SK-N-MC (cell line): ENCODE data around the gene SMARCAD1.

Experiments used
- DNase-seq: peaks from one replicate; pipeline ENCODE4 v3.0.0-alpha.2; 2011; ENCODE audit warnings: low read depth, low spot score
- H3K27ac ChIP-seq: fragments of 200-600 bp; sonication (generic); 2 replicates; pipeline ENCODE4 v1.5.1; 2016; ENCODE audit warnings: mixed run types
- H3K36me3 ChIP-seq: fragments of 200-600 bp; sonication (generic); 2 replicates; pipeline ENCODE4 v1.6.1; 2017; ENCODE audit warnings: antibody characterized with exemption, low read length, mixed read lengths; ENCODE audit not compliant: insufficient read depth
- H3K4me3 ChIP-seq: fragments of 200-600 bp; sonication (generic); 2 replicates; pipeline ENCODE4 v1.5.1; 2016
- H3K9ac ChIP-seq: fragments of 200-600 bp; sonication (generic); 2 replicates; pipeline ENCODE4 v1.8.0; 2017; ENCODE audit warnings: mixed run types, mixed read lengths; ENCODE audit not compliant: insufficient read length
- H3K9me3 ChIP-seq: fragments of 200-600 bp; sonication (generic); 2 replicates; pipeline ENCODE4 v1.6.1; 2017; ENCODE audit warnings: low read depth, mild to moderate bottlenecking, antibody characterized with exemption, low read length, moderate library complexity, mixed read lengths
- EZH2 ChIP-seq: fragments of 200-600 bp; sonication (generic); IDR thresholded peaks from one replicate; pipeline ENCODE4 v1.6.1; 2017; ENCODE audit warnings: antibody characterized with exemption
- FOXP2 ChIP-seq: optimal IDR thresholded peaks from 2 replicates; pipeline ENCODE3; 2011; ENCODE audit warnings: mild to moderate bottlenecking, moderate library complexity; ENCODE audit not compliant: insufficient read depth; ENCODE audit errors: extremely low read length, control extremely low read depth
- POLR2AphosphoS5 ChIP-seq: IDR thresholded peaks from 2 replicates; pipeline ENCODE4 v1.6.1; 2012; ENCODE audit warnings: mild to moderate bottlenecking, low read depth, low read length, borderline replicate concordance

Gene SMARCAD1, protein sequence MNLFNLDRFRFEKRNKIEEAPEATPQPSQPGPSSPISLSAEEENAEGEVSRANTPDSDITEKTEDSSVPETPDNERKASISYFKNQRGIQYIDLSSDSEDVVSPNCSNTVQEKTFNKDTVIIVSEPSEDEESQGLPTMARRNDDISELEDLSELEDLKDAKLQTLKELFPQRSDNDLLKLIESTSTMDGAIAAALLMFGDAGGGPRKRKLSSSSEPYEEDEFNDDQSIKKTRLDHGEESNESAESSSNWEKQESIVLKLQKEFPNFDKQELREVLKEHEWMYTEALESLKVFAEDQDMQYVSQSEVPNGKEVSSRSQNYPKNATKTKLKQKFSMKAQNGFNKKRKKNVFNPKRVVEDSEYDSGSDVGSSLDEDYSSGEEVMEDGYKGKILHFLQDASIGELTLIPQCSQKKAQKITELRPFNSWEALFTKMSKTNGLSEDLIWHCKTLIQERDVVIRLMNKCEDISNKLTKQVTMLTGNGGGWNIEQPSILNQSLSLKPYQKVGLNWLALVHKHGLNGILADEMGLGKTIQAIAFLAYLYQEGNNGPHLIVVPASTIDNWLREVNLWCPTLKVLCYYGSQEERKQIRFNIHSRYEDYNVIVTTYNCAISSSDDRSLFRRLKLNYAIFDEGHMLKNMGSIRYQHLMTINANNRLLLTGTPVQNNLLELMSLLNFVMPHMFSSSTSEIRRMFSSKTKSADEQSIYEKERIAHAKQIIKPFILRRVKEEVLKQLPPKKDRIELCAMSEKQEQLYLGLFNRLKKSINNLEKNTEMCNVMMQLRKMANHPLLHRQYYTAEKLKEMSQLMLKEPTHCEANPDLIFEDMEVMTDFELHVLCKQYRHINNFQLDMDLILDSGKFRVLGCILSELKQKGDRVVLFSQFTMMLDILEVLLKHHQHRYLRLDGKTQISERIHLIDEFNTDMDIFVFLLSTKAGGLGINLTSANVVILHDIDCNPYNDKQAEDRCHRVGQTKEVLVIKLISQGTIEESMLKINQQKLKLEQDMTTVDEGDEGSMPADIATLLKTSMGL

DNA sequence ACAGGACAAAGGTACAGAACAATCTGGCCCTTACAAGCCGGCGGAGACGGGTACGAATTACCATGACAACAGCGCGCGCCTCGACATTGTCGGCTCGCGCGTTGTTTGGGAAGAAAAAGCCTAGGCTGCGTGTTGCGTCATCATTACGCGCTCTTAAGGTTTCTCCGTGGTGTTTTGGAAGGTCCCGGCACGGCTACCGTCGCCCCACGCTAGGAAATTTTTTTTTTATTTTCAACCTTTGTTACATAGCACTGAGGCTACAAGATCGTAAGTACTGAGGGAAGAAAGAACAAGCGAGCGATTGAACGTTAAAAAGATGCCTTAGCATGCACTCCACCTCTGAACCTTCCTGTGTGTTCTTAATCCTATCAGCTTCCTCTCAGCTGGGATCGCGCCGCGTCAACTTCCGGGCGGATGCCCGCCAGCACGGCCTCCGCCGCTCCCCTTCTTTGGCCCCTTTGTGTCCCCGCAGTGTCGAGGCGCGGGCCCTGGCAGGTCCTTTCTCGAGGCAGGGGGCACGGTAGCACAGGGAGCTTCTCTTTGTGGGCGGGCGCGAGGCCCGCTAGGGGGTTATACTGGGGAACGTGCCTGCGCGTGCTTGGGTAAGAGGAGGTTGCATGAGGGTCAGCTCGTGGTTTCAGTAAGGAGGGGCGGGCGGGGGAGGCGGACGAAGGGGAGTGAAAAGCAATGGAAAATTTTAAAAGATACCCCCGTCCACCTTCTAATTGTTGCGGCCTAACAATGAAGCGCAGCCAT lies at the start of gene SMARCAD1:
SMARCAD1 (plus strand) TSS at position 397 of the 756 bp plus-strand sequence. CDS start 530 bp downstream, outside the sequence.
- Histone ChIP-seq H3K9ac (peak within 1 kb of the TSS; percentile 95), H3K36me3 (peaks cover 38% of the 10 kb centered on the region), H3K27ac (peak within 1 kb of the TSS; percentile 94), H3K4me3 (peak within 1 kb of the TSS; percentile 99), H3K9me3 (no peaks in the 10 kb centered on the region)
- DNase-seq = peak; percentile 90
- TF ChIP-seq EZH2 (no peak), POLR2AphosphoS5 (peak; percentile 85)

DNA sequence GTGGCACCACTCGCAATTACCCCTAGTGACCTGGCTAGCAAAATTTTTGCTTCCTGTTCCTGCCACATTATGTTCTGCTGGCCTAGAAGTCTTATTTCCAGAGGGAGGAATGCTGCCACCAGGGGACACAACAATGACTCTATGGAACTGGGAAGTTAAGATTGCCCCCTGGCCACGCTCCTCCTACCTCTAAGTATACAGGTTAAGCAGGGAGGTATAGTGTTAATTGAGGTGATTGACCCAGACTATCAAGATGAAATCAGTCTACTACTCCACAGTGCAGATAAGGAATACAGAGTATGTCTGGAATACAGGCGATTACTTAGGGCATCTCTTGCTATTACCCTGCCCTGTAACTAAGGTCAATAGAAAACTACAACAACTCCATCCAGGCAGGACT lies 48.8 kb upstream of the SMARCAD1 start:
- Histone ChIP-seq H3K27ac (no peak overlapping the region), H3K36me3 (no peaks in the 10 kb centered on the region), H3K9ac (no peak overlapping the region), H3K4me3 (no peak overlapping the region), H3K9me3 (no peaks in the 10 kb centered on the region)
- no peak for TF ChIP-seq FOXP2
- no peak for TF ChIP-seq POLR2AphosphoS5
- no peak for TF ChIP-seq EZH2
- no peak for DNase-seq

DNA sequence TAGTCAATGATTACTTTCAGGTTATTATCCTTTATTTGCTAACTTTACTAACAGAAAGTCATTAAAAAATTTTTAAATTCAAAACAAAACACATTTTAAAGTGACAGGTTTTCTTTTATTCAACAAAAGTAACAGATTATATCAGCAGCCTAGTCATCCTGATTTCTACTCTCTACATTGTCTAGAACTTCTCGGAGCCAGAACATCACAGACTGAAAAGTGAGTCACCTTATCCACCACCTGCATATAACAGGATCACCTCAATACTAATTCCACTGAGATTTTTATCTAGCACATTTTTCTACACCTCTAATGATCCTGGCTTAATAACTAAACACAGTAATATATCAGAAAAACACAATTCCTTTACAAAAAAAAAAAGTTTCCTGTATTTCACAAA lies 47.9 kb upstream of the SMARCAD1 start:
- Histone ChIP-seq H3K27ac (no peak overlapping the region), H3K4me3 (no peak overlapping the region), H3K9me3 (no peaks in the 10 kb centered on the region), H3K9ac (no peak overlapping the region), H3K36me3 (no peaks in the 10 kb centered on the region)
- no peak for DNase-seq
- TF ChIP-seq POLR2AphosphoS5 (no peak), EZH2 (no peak), FOXP2 (no peak)

DNA sequence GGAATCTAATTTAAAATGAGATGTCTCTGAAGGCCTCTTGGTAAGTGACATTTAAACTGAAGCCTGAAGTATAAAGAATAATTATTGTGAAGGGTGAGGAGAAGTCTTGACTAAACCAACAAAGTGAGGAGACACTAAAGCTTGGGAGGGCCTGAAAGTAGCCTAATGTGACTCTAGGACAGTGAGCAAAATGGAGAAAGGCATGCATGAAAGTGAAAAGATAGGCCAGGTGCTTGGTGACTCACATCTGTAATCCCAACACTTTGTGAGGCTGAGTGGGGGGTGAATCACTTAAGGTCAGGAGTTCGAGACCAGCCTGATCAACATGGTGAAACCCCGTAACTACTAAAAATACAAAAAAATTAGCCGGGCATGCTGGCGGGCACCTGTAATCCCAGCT lies 46.9 kb upstream of the SMARCAD1 start:
- TF ChIP-seq EZH2 (no peak), POLR2AphosphoS5 (no peak), FOXP2 (no peak)
- H3K27ac ChIP-seq = no peak overlapping the region
- no peaks in the 10 kb centered on the region for H3K36me3 ChIP-seq
- no peak for DNase-seq
- H3K4me3 ChIP-seq = no peak overlapping the region
- H3K9ac ChIP-seq = no peak overlapping the region
- no peaks in the 10 kb centered on the region for H3K9me3 ChIP-seq

DNA sequence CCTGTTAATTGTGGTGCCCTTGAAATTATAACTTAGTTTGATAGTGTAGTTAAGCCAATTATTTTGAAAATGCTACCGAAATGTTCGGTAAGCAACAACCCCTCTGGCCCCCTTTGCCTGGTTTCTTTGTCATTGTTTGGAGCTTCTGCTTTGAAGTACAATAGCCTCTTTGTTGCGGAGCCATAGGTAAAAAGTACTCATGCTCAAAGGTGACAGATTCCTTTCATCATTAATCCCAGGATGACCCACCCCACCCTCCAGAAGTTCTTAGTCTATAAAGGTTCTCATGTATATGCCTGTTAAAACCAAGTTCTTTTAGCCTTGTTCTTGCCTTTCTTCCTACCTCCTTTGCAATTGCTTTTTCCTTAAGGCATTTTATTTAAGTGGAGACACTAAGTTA lies 42.4 kb upstream of the SMARCAD1 start:
- no peaks in the 10 kb centered on the region for H3K9me3 ChIP-seq
- H3K27ac ChIP-seq = no peak overlapping the region
- H3K9ac ChIP-seq = no peak overlapping the region
- DNase-seq = no peak
- TF ChIP-seq FOXP2 = no peak
- no peak for TF ChIP-seq EZH2
- no peak for TF ChIP-seq POLR2AphosphoS5
- no peak overlapping the region for H3K4me3 ChIP-seq
- H3K36me3 ChIP-seq = no peaks in the 10 kb centered on the region

DNA sequence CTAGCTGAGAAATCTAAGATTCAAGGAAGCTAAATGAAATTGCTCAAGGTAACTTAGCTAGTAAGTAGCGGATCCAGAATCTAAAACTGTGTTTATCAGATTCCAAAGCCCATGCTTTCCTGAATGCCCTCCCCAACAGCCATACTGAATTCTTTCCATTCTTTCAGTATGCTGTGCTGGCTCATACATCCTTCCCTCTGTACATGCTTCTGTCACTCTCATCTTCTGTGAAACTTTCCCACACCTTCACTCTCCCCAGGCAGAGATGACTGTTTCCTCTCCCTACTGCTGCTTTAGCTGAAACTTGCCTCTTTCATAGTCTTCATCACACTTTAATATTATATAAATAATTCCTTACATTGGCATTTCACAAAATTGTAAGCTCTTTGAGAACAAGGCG lies 39.3 kb upstream of the SMARCAD1 start:
- Histone ChIP-seq H3K9ac (no peak overlapping the region), H3K27ac (no peak overlapping the region), H3K9me3 (no peaks in the 10 kb centered on the region), H3K4me3 (no peak overlapping the region), H3K36me3 (no peaks in the 10 kb centered on the region)
- TF ChIP-seq POLR2AphosphoS5 (no peak), EZH2 (no peak)
- no peak for DNase-seq

DNA sequence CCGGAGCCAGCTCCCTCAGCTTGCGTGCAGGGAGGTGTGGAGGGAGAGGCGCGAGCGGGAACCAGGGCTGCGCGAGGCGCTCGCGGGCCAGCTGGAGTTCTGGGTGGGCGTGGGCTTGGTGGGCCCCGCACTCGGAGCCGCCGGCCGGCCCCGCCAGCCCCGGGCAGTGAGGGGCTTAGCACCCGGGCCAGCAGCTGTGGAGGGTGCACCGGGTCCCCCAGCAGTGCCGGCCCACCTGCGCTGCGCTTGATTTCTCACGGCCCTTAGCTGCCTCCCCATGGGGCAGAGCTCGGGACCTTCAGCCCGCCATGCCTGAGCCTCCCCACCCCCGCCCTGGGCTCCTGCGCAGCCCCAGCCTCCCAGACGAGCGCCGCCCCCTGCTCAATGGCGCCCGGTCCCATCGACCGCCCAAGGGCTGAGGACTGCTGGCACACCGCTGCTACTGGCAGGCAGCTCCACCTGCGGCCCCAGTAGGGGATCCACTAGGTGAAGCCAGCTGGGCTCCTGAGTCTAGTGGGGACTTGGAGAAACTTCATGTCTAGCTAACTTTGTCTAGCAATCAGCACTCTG lies 37.8 kb upstream of the SMARCAD1 start:
- DNase-seq = no peak

More for the DNA sequence above, 37.8 kb upstream of the SMARCAD1 start:
- Histone ChIP-seq H3K9me3 (no peaks in the 10 kb centered on the region), H3K4me3 (no peak overlapping the region), H3K27ac (no peak overlapping the region), H3K9ac (no peak overlapping the region), H3K36me3 (no peaks in the 10 kb centered on the region)
- TF ChIP-seq FOXP2 (no peak), EZH2 (no peak), POLR2AphosphoS5 (no peak)
